Neuronal stem cell (in vitro differentiated cells): ENCODE measurements around the gene DCD. TPM values are rescaled to one million over a fixed set of nuclear protein-coding genes. Genes with fewer than 3 reads are reported as not detected.

Experiments used
- DNase-seq: peaks from one replicate; pipeline ENCODE4 v3.0.0-alpha.2; 2013; ENCODE audit warnings: low spot score
- H2AFZ ChIP-seq: one replicate; pipeline ENCODE4 v1.6.1; 2013; ENCODE audit warnings: mild to moderate bottlenecking, low read length, inconsistent platforms
- H2AK5ac ChIP-seq: 2 replicates; pipeline ENCODE4 v1.6.1; 2013; ENCODE audit warnings: low read depth, mild to moderate bottlenecking, inconsistent platforms, low read length, moderate library complexity, mixed read lengths
- H2BK120ac ChIP-seq: 2 replicates; pipeline ENCODE4 v1.6.1; 2013; ENCODE audit warnings: low read depth, mild to moderate bottlenecking, inconsistent platforms, low read length, moderate library complexity, mixed read lengths
- H2BK12ac ChIP-seq: one replicate; pipeline ENCODE4 v1.6.1; 2013; ENCODE audit warnings: low read length, inconsistent platforms
- H2BK15ac ChIP-seq: 2 replicates; pipeline ENCODE4 v1.6.1; 2013; ENCODE audit warnings: mild to moderate bottlenecking, low read length, inconsistent platforms, mixed read lengths
- H2BK5ac ChIP-seq: one replicate; pipeline ENCODE4 v1.6.1; 2013; ENCODE audit warnings: inconsistent platforms, mild to moderate bottlenecking, low read length, moderate library complexity
- H3K14ac ChIP-seq: one replicate; pipeline ENCODE4 v1.6.1; 2013; ENCODE audit warnings: low read length, inconsistent platforms
- H3K18ac ChIP-seq: 2 replicates; pipeline ENCODE4 v1.6.1; 2013; ENCODE audit warnings: low read length, inconsistent platforms
- H3K23ac ChIP-seq: 2 replicates; pipeline ENCODE4 v1.6.1; 2013; ENCODE audit warnings: low read depth, mild to moderate bottlenecking, mixed read lengths, low read length, inconsistent platforms; ENCODE audit not compliant: poor library complexity
- H3K27ac ChIP-seq: replicated peaks from 3 replicates; pipeline ENCODE4 v1.5.1; 2013; ENCODE audit warnings: low read length, inconsistent platforms
- H3K27me3 ChIP-seq, 3 experiments: 2 replicates each; pipeline ENCODE4 v1.6.1; 2013; ENCODE audit warnings: low read length in 3 of 3, mild to moderate bottlenecking in 2 of 3, inconsistent platforms in 1 of 3, low read depth in 1 of 3, mixed read lengths in 1 of 3, moderate library complexity in 1 of 3; ENCODE audit not compliant: control insufficient read depth in 3 of 3, insufficient read depth in 3 of 3
- H3K36me3 ChIP-seq, 2 donors: replicated peaks in 1 of 2; 2 replicates each; pipeline ENCODE4 v1.6.1; 2013; ENCODE audit warnings: low read length in 2 of 2; ENCODE audit not compliant: control insufficient read depth in 2 of 2, insufficient read depth in 2 of 2
- H3K4ac ChIP-seq: 2 replicates; pipeline ENCODE4 v1.6.1; 2013; ENCODE audit warnings: inconsistent platforms, mild to moderate bottlenecking, low read length, moderate library complexity
- H3K4me1 ChIP-seq, 2 donors: 1 replicate in 1 of 2; 2 replicates in 1 of 2; pipeline ENCODE4 v1.6.1; 2013; ENCODE audit warnings: low read length in 2 of 2, low read depth in 1 of 2; ENCODE audit not compliant: control insufficient read depth in 2 of 2, insufficient read depth in 1 of 2
- H3K4me2 ChIP-seq: one replicate; pipeline ENCODE4 v1.6.1; 2013; ENCODE audit warnings: mild to moderate bottlenecking, low read length, inconsistent platforms; ENCODE audit not compliant: insufficient read depth, poor library complexity, severe bottlenecking
- H3K4me3 ChIP-seq, 2 donors: 2 replicates each; pipeline ENCODE4 v1.5.1; 2013; ENCODE audit warnings: low read length in 2 of 2, mild to moderate bottlenecking in 2 of 2, inconsistent platforms in 1 of 2, moderate library complexity in 1 of 2
- H3K79me1 ChIP-seq: one replicate; pipeline ENCODE4 v1.6.1; 2013; ENCODE audit warnings: low read depth, mild to moderate bottlenecking, inconsistent platforms, low read length, moderate library complexity
- H3K9ac ChIP-seq: one replicate; pipeline ENCODE4 v1.6.1; 2013; ENCODE audit warnings: mild to moderate bottlenecking, low read depth, low read length, inconsistent platforms; ENCODE audit not compliant: poor library complexity
- H3K9me3 ChIP-seq, 2 donors: replicated peaks in 1 of 2; 2 replicates each; pipeline versions ENCODE3 to v1.6.1; 2013; ENCODE audit warnings: low read length in 2 of 2, mild to moderate bottlenecking in 2 of 2, inconsistent platforms in 1 of 2, low read depth in 1 of 2, mixed read lengths in 1 of 2, moderate library complexity in 1 of 2; ENCODE audit not compliant: control insufficient read depth in 2 of 2, insufficient read depth in 1 of 2
- H4K8ac ChIP-seq: one replicate; pipeline ENCODE4 v1.6.1; 2013; ENCODE audit warnings: low read depth, mild to moderate bottlenecking, inconsistent platforms, low read length, moderate library complexity
- H4K91ac ChIP-seq: one replicate; pipeline ENCODE4 v1.6.1; 2013; ENCODE audit warnings: low read length, low read depth, mild to moderate bottlenecking, inconsistent platforms; ENCODE audit not compliant: poor library complexity
- WGBS, 2 donors: extraction: QIAGEN DNeasy Blood & Tissue Kit; methylation state at CpG; one replicate each; pipeline ENCODE4 v1.1.7; 2013; ENCODE audit warnings: missing lambda C conversion rate in 2 of 2, mixed read lengths in 1 of 2; ENCODE audit not compliant: insufficient read length in 2 of 2, insufficient replicate concordance in 1 of 2; ENCODE audit errors: extremely low coverage in 2 of 2; 5-methylcytosine and 5-hydroxymethylcytosine counted together
- polyA plus RNA-seq, 2 experiments: library from polyadenylated mRNA; stranded (reverse); fragments of 200-250 nt; gene quantifications; one replicate each; pipeline ENCODE4 v1.2.3, GENCODE V29; 2013

Gene DCD, protein sequence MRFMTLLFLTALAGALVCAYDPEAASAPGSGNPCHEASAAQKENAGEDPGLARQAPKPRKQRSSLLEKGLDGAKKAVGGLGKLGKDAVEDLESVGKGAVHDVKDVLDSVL
- polyA plus RNA-seq (2013, experiment 1 of 2) = not detected
- not detected for polyA plus RNA-seq (2013, experiment 2 of 2)

DNA sequence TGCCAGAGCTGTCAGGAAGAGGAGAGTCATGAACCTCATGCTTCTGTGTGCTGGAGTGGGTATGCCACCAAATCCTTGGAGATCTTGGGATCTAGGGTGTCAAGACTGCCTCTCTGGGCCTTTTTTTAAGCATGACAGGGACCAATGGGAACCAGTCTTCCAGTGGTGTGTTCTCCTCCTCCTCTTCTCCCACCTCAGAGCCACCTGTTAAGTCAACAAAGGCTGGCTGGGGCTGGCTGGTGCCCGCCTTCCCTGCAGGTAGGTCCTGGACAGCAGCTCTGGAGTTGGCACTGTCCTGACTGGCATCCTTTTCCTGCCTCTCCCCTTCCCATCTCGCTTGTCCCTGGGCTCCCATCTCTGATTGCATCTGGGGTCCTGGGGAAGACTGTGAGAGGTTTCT, at the start of gene DCD:
DCD (minus strand) TSS at position 101 of the 400 bp plus-strand sequence; CDS start at position 39, 62 bp downstream.
- Histone ChIP-seq H4K91ac (no peak within 1 kb of the TSS), H3K79me1 (no peaks in the 10 kb centered on the region), H2AFZ (no peak within 1 kb of the TSS), H3K4me2 (no peak within 1 kb of the TSS), H3K4me1 (no peaks in the 10 kb centered on the region), H3K23ac (no peak within 1 kb of the TSS), H2BK5ac (no peak within 1 kb of the TSS), H2BK120ac (no peak within 1 kb of the TSS), H2BK12ac (no peak within 1 kb of the TSS), H2AK5ac (no peak within 1 kb of the TSS), H3K14ac (peak within 1 kb of the TSS; percentile 10), H3K27ac (no peak within 1 kb of the TSS), H3K9ac (no peak within 1 kb of the TSS), H3K27me3 (peaks cover 0 to 10% (median 0%) of the 10 kb centered on the region in 3 experiments), H3K4me3 (no peak within 1 kb of the TSS), H4K8ac (no peak within 1 kb of the TSS), H3K4ac (no peak within 1 kb of the TSS), H3K18ac (peak within 1 kb of the TSS; percentile 54), H2BK15ac (no peak within 1 kb of the TSS), H3K36me3 (no peaks in the 10 kb centered on the region), H3K9me3 (peaks cover 0 to 4% of the 10 kb centered on the region in 2 donors)
- DNase-seq = no peak
- WGBS, 2 donors = no CpG with 5 or more reads among the region's 2 CpGs

- Histone ChIP-seq H2BK120ac (no peak overlapping the region), H2AFZ (no peak overlapping the region), H3K18ac (no peak overlapping the region), H2AK5ac (no peak overlapping the region), H2BK12ac (no peak overlapping the region), H4K91ac (no peak overlapping the region), H4K8ac (no peak overlapping the region), H3K27me3 (no peaks in the 10 kb centered on the region), H3K27ac (no peak overlapping the region), H3K14ac (no peak overlapping the region), H3K4me2 (no peak overlapping the region), H3K4me1 (peaks cover 0 to 9% of the 10 kb centered on the region in 2 donors), H3K9me3 (peaks cover 0 to 3% of the 10 kb centered on the region in 2 donors), H2BK5ac (no peak overlapping the region), H3K36me3 (no peaks in the 10 kb centered on the region), H2BK15ac (no peak overlapping the region), H3K9ac (no peak overlapping the region), H3K79me1 (no peaks in the 10 kb centered on the region), H3K4me3 (no peak overlapping the region), H3K23ac (no peak overlapping the region), H3K4ac (no peak overlapping the region)
- no peak for DNase-seq
- no CpG with 5 or more reads among the region's 1 CpG for WGBS, 2 donors
Measured at GRCh38 chr12:54697851-54698250, 49.7 kb upstream of the DCD start.

DNA sequence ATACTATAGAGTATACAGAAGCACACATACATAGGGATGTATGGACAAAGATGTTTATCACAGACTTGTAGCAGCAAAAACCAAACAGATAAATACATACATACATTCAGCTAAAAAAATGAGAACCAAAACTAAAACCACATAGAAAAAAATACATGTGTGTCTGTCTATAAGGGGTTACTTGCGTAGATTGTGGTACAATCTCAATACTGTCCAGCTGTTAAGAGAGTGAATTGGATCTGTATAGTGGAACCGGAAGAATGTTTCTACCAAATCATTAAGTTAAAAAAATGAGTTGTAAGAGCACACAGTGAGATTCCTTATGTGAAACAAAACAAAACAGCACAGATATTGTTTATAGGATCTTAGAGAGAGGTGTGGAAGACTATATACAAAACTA, 44.2 kb upstream of the DCD start:
- no peak overlapping the region for H2BK5ac ChIP-seq
- no peak overlapping the region for H2BK12ac ChIP-seq
- H4K91ac ChIP-seq = no peak overlapping the region
- no peak overlapping the region for H3K4ac ChIP-seq
- H3K4me1 ChIP-seq = no peaks in the 10 kb centered on the region
- H4K8ac ChIP-seq = no peak overlapping the region
- H3K36me3 ChIP-seq = no peaks in the 10 kb centered on the region
- H2AFZ ChIP-seq = no peak overlapping the region
- H3K4me2 ChIP-seq = no peak overlapping the region
- no CpG with 5 or more reads among the region's 2 CpGs for WGBS, 2 donors
- H3K14ac ChIP-seq = no peak overlapping the region
- no peak overlapping the region for H2AK5ac ChIP-seq
- H3K27ac ChIP-seq = no peak overlapping the region
- H3K27me3 ChIP-seq = no peaks in the 10 kb centered on the region
- H3K18ac ChIP-seq = no peak overlapping the region
- H3K23ac ChIP-seq = no peak overlapping the region
- H3K4me3 ChIP-seq = no peak overlapping the region
- H2BK15ac ChIP-seq = no peak overlapping the region
- no peaks in the 10 kb centered on the region for H3K79me1 ChIP-seq
- no peak overlapping the region for H3K9ac ChIP-seq
- peaks cover 0 to 3% of the 10 kb centered on the region in 2 donors for H3K9me3 ChIP-seq
- no peak for DNase-seq
- no peak overlapping the region for H2BK120ac ChIP-seq

DNA sequence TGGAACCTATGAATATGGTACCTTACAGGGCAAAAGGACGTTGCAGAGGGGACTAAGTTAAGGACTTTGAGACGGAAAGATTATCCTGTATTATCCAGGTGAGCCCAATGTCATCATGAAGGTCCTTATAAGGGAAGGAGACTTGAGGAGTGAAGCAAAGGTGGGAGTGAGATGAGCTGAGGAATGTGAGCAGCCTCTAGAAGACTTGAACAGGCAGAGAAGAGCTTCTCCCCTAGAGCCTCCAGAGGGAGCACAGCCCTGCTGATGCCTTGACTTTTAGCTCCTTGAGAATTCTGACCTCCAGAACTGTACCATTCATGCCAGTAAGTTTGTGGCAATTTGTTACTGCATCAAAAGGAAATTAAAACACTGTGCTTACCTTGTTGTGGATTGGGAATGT, 41.8 kb upstream of the DCD start:
- no peak overlapping the region for H2BK12ac ChIP-seq
- H3K79me1 ChIP-seq = no peaks in the 10 kb centered on the region
- no peak overlapping the region for H3K18ac ChIP-seq
- no peak overlapping the region for H3K4ac ChIP-seq
- no peak overlapping the region for H2BK120ac ChIP-seq
- H3K4me1 ChIP-seq = no peaks in the 10 kb centered on the region
- DNase-seq = no peak
- H3K9me3 ChIP-seq = peaks cover 0 to 3% of the 10 kb centered on the region in 2 donors
- no peak overlapping the region for H2AK5ac ChIP-seq
- no peaks in the 10 kb centered on the region for H3K36me3 ChIP-seq
- no peak overlapping the region for H2BK5ac ChIP-seq
- H3K23ac ChIP-seq = no peak overlapping the region
- H3K9ac ChIP-seq = no peak overlapping the region
- H4K8ac ChIP-seq = no peak overlapping the region
- H3K14ac ChIP-seq = no peak overlapping the region
- H2BK15ac ChIP-seq = no peak overlapping the region
- H3K27ac ChIP-seq = no peak overlapping the region
- WGBS, 2 donors = no CpG with 5 or more reads among the region's 2 CpGs
- H3K4me2 ChIP-seq = no peak overlapping the region
- no peak overlapping the region for H4K91ac ChIP-seq
- no peaks in the 10 kb centered on the region for H3K27me3 ChIP-seq
- no peak overlapping the region for H2AFZ ChIP-seq
- no peak overlapping the region for H3K4me3 ChIP-seq
